Measurements from ENCODE around the gene RALA.

DNA sequence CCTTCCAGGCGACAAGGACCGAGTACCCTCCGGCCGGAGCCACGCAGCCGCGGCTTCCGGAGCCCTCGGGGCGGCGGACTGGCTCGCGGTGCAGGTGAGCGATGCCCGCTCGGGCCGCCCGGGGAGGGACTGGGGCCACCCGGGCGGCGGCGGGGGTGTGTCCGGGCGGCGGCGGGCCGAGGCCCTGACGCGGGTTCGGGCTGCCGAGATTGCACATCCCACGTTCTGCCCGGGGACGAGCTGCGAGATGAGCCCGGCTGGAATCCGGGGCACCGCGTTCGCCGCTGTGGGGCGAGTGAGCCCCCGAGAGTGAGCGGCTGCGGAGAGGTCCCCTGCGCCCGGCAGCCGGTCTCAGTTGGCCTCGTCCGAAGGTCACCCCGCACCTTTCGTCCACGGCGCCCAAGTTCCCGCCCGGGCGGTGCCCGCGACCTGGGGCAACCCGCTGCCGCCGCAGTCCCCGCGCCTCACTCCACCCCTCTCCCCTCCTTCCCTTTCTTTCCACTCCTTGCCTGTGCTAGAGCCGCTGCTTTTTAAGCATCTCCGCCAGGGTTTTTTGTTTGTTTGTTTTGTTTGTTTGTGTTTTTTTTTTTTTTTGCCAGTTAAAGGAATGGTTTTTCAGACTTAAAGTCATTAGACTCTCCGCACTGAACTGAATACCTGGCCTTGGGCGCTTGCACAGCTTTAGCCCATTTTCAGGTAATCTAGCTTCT, 515 bp downstream of the RALA start:
- TF ChIP-seq, protein P1, sequence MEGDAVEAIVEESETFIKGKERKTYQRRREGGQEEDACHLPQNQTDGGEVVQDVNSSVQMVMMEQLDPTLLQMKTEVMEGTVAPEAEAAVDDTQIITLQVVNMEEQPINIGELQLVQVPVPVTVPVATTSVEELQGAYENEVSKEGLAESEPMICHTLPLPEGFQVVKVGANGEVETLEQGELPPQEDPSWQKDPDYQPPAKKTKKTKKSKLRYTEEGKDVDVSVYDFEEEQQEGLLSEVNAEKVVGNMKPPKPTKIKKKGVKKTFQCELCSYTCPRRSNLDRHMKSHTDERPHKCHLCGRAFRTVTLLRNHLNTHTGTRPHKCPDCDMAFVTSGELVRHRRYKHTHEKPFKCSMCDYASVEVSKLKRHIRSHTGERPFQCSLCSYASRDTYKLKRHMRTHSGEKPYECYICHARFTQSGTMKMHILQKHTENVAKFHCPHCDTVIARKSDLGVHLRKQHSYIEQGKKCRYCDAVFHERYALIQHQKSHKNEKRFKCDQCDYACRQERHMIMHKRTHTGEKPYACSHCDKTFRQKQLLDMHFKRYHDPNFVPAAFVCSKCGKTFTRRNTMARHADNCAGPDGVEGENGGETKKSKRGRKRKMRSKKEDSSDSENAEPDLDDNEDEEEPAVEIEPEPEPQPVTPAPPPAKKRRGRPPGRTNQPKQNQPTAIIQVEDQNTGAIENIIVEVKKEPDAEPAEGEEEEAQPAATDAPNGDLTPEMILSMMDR (IDR thresholded peaks at IDR 0.05) = no peak
- no peak for TF ChIP-seq POLR2A (IDR thresholded peaks at IDR 0.05)
